HG03521 (cell line): ENCODE measurements around the gene KASH5.
"Not testable (repeated sequence)": the region's sequence is repeated elsewhere in the genome, so short reads cannot be mapped to it uniquely, and the experiment has no call there.

ENCODE experiments used
- ATAC-seq: cut with Tn5 transposase; IDR thresholded peaks from one replicate; pipeline ENCODE4 v1.9.1; 2021; ENCODE audit warnings: mild to moderate bottlenecking, moderate library complexity; ENCODE audit not compliant: unreplicated experiment

The KASH5 gene

GRCh38 chr19:49361438-49362047, 26.5 kb upstream of the KASH5 start:
- ATAC-seq, result no peak

GRCh38 chr19:49362048-49362928, 25.8 kb upstream of the KASH5 start, which contains the start of gene TEAD2:
Gene TEAD2, minus strand, starts transcription at chr19:49362416. Its CDS starts 2,341 bp downstream, at chr19:49360075.
- no peak for ATAC-seq

- ATAC-seq, result no peak
Observed at GRCh38 chr19:49362929-49363267, 25.2 kb upstream of the KASH5 start.

GRCh38 chr19:49363268-49364082, 24.6 kb upstream of the KASH5 start, which contains the start of gene DKKL1:
Gene DKKL1, plus strand, starts transcription at chr19:49363877. Its CDS starts 122 bp downstream, at chr19:49363999.
- peak; percentile 68 for ATAC-seq

GRCh38 chr19:49364083-49364737, 23.8 kb upstream of the KASH5 start:
- no peak for ATAC-seq

- ATAC-seq, result no peak
Observed at GRCh38 chr19:49366110-49366509, 21.9 kb upstream of the KASH5 start.

GRCh38 chr19:49368711-49369358, 19.2 kb upstream of the KASH5 start:
- ATAC-seq, result no peak

- no peak for ATAC-seq
Observed at GRCh38 chr19:49371184-49371583, 16.9 kb upstream of the KASH5 start.

GRCh38 chr19:49373174-49373573, 14.9 kb upstream of the KASH5 start:
- ATAC-seq, result not testable (repeated sequence)

GRCh38 chr19:49374665-49375434, 13.2 kb upstream of the KASH5 start:
- ATAC-seq, result no peak

- no peak for ATAC-seq
Observed at GRCh38 chr19:49378512-49378911, 9.5 kb upstream of the KASH5 start.

- no peak for ATAC-seq
Observed at GRCh38 chr19:49380391-49380790, 7.7 kb upstream of the KASH5 start.

GRCh38 chr19:49382639-49383038, 5.4 kb upstream of the KASH5 start:
- no peak for ATAC-seq

- ATAC-seq, result no peak
Observed at GRCh38 chr19:49383599-49383998, 4.5 kb upstream of the KASH5 start.

GRCh38 chr19:49389406-49389805, 1.4 kb downstream of the KASH5 start:
- no peak for ATAC-seq

- no peak for ATAC-seq
Observed at GRCh38 chr19:49390131-49390928, 2.3 kb downstream of the KASH5 start.

GRCh38 chr19:49390929-49391359, 2.9 kb downstream of the KASH5 start:
- ATAC-seq, result no peak

- no peak for ATAC-seq
Observed at GRCh38 chr19:49391581-49392399, 3.7 kb downstream of the KASH5 start.
